Stomach (tissue), 9 donors: Measurements from ENCODE around the gene COLGALT1. TPM values are rescaled to one million over a fixed set of nuclear protein-coding genes. Genes with fewer than 3 reads are reported as not detected.

ENCODE experiments used
- DNase-seq, 2 donors: peaks; one replicate each; pipeline versions ENCODE4 v3.0.0 to v3.0.0-alpha.2; 2013 to 2019
- H3K27ac ChIP-seq, 5 donors: fragments of 200-600 bp in 4 of 5; sonication (generic) in 4 of 5; one replicate each; pipeline ENCODE4 v1.5.1; 2013 to 2019; ENCODE audit warnings: mild to moderate bottlenecking in 1 of 5, moderate library complexity in 1 of 5
- H3K27me3 ChIP-seq, 3 donors: fragments of 200-600 bp; sonication (generic); one replicate each; pipeline ENCODE4 v1.5.1; 2017 to 2019; ENCODE audit warnings: mixed run types in 1 of 3
- H3K36me3 ChIP-seq, 4 donors: fragments of 200-600 bp; sonication (generic); 1 replicate in 3 of 4; 2 replicates in 1 of 4; pipeline ENCODE4 v1.5.1; 2016 to 2019
- H3K4me1 ChIP-seq, 4 donors: fragments of 200-600 bp; sonication (generic); one replicate each; pipeline ENCODE4 v1.5.1; 2016 to 2019
- H3K4me3 ChIP-seq, 4 donors: fragments of 200-600 bp; sonication (generic) in 3 of 4; one replicate each; pipeline ENCODE4 v1.5.1; 2016 to 2019; ENCODE audit warnings: mild to moderate bottlenecking in 1 of 4
- H3K9me3 ChIP-seq, 4 donors: fragments of 200-600 bp; sonication (generic); one replicate each; pipeline ENCODE4 v1.5.1; 2016 to 2019
- EP300 ChIP-seq: sonication (generic); formaldehyde crosslinking; IDR thresholded peaks from one replicate; pipeline ENCODE4 v1.6.1; 2017; ENCODE audit warnings: antibody characterized with exemption
- POLR2A ChIP-seq, 4 donors: fragments of 450-650 bp; IDR thresholded peaks; one replicate each; pipeline ENCODE4 v1.6.1; 2016; ENCODE audit warnings: antibody characterized with exemption in 4 of 4, control low read depth in 2 of 4, mild to moderate bottlenecking in 1 of 4, moderate library complexity in 1 of 4
- POLR2AphosphoS5 ChIP-seq, 3 donors: sonication (generic); formaldehyde crosslinking; IDR thresholded peaks; one replicate each; pipeline ENCODE4 v1.6.1; 2016; ENCODE audit warnings: antibody characterized with exemption in 3 of 3
- WGBS, 5 donors: extraction: QIAGEN DNeasy Blood & Tissue Kit in 3 of 5; methylation state at CpG; one replicate each; pipeline versions ENCODE4 v1.1.5 to v1.1.7; 2013 to 2018; 5-methylcytosine and 5-hydroxymethylcytosine counted together
- intact Hi-C: fragments of 100-400 bp; cut with DNase I; formaldehyde crosslinking; loops from one replicate; pipeline ENCODE4 v1.15.1; 2023; ENCODE audit warnings: low total_unique reads
- polyA plus RNA-seq, 3 donors: library from polyadenylated mRNA; stranded (reverse); fragments of 200-250 nt; gene quantifications; one replicate each; pipeline ENCODE4 v1.2.3, GENCODE V29; 2013
- total RNA-seq, 5 donors: library from RNA; depleted of rRNA; stranded (reverse); fragments of >200 nt; gene quantifications; one replicate each; pipeline versions ENCODE4 v1.1.0 to v1.2.3, GENCODE V29; 2014 to 2016
- TF ChIP-seq, protein P1 (sequence below), 7 experiments: fragments of 450-650 bp in 4 of 7; fragments of 200-600 bp in 3 of 7; sonication (generic) in 3 of 7; IDR thresholded peaks; one replicate each; pipeline ENCODE4 v1.5.1; 2016 to 2019; ENCODE audit warnings: antibody characterized with exemption in 7 of 7, control low read depth in 2 of 7, mild to moderate bottlenecking in 1 of 7
- donor health status: healthy with polysubstance abuse.
- donor health status: Bipolar disorder and iron deficiency.
- donor health status: healthy.

The COLGALT1 gene
- total and polyA plus RNA-seq, 8 donors, result 15.1 to 273 (median 36.7) TPM

DNA sequence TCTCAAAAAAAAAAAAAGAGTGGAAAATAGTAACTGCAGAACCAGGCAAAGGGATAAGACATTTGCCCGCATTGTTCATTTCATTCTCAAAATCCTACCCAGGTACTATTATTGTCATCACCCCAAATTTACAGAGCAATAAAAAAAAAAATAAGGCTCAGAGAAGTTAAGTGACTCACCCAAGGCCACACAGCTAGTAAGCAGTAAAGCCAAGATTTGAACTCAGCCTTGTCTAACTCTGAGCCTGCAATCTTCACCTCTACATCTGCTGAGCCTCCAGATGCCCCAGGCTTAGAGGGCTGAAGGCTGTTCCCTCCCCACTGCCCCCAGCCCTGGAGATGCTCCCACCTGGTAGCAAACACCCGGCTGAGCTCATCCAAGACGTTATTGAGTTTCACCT lies 71.7 kb downstream of the COLGALT1 start:
- Histone ChIP-seq H3K4me3 (no peak overlapping the region), H3K27me3 (peaks cover 0 to 8% (median 0%) of the 10 kb centered on the region in 3 donors), H3K36me3 (no peaks in the 10 kb centered on the region), H3K9me3 (peaks cover 0 to 2% (median 2%) of the 10 kb centered on the region in 4 donors), H3K4me1 (no peaks in the 10 kb centered on the region), H3K27ac (no peak overlapping the region)
- TF ChIP-seq, protein P1, sequence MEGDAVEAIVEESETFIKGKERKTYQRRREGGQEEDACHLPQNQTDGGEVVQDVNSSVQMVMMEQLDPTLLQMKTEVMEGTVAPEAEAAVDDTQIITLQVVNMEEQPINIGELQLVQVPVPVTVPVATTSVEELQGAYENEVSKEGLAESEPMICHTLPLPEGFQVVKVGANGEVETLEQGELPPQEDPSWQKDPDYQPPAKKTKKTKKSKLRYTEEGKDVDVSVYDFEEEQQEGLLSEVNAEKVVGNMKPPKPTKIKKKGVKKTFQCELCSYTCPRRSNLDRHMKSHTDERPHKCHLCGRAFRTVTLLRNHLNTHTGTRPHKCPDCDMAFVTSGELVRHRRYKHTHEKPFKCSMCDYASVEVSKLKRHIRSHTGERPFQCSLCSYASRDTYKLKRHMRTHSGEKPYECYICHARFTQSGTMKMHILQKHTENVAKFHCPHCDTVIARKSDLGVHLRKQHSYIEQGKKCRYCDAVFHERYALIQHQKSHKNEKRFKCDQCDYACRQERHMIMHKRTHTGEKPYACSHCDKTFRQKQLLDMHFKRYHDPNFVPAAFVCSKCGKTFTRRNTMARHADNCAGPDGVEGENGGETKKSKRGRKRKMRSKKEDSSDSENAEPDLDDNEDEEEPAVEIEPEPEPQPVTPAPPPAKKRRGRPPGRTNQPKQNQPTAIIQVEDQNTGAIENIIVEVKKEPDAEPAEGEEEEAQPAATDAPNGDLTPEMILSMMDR (IDR thresholded peaks at IDR 0.05), result no peak
- no peak for TF ChIP-seq POLR2AphosphoS5 (IDR thresholded peaks at IDR 0.05)
- TF ChIP-seq POLR2A (IDR thresholded peaks at IDR 0.05), result no peak
- TF ChIP-seq EP300, result no peak
- intact Hi-C loops, result no loop called here
- no peak for DNase-seq
- WGBS, 5 donors, result 83 to 94% (median 89%) methylated on average over 3 of the region's 3 CpGs

DNA sequence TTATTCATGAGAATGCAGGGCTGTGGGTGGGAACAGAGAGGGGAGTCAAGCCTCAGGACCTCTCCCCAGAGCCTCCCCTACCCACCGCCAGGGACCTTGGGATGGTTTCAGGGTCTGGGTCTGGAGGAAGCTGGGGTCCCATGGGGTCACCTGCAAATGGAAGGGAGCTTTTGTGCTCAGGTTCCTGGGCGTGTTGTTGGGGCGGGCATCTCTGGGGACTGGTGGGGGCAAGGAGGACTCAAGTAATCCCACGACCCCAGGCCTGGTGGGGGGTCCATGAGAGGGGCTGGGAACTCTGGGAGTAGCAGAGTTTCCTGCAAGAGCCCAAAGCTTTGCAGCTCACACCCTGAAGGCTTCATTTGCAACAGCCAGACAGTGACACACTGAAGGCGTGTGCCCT lies 72.5 kb downstream of the COLGALT1 start:
- peaks cover 0 to 8% (median 0%) of the 10 kb centered on the region in 3 donors for H3K27me3 ChIP-seq
- no peaks in the 10 kb centered on the region for H3K36me3 ChIP-seq
- TF ChIP-seq, protein P1 (IDR thresholded peaks at IDR 0.05), result no peak
- TF ChIP-seq POLR2A (IDR thresholded peaks at IDR 0.05) (no peak), POLR2AphosphoS5 (IDR thresholded peaks at IDR 0.05) (no peak), EP300 (no peak)
- WGBS, 5 donors, result 63 to 71% (median 70%) methylated on average over 4 to 5 of the region's 5 CpGs
- H3K9me3 ChIP-seq, result no peaks in the 10 kb centered on the region
- DNase-seq, result no peak
- no peak overlapping the region for H3K4me3 ChIP-seq
- no peaks in the 10 kb centered on the region for H3K4me1 ChIP-seq
- no peak overlapping the region for H3K27ac ChIP-seq
- intact Hi-C loops, result no loop called here

DNA sequence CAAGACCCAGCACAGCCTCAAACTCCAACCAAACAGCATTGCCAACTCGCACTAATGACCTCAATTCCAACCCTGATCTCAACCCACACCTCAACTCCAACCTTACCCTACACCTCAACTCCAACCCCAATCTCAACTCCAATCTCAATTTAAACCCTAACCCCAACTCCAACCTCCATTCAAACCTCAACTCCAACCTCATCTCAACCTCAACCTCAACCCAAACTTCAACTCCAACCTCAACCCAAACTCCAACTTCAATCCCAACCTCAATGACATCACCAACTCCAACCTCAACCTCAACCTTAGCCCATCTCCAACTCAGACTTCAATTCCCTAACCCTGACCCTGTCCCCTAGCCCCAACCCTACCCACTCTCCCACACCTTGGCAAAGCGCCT lies 74.3 kb downstream of the COLGALT1 start:
- H3K9me3 ChIP-seq, result no peaks in the 10 kb centered on the region
- DNase-seq, result no peak
- no peak for TF ChIP-seq EP300
- H3K27ac ChIP-seq, result no peak overlapping the region
- no peak overlapping the region for H3K4me3 ChIP-seq
- H3K36me3 ChIP-seq, result no peaks in the 10 kb centered on the region
- H3K4me1 ChIP-seq, result no peaks in the 10 kb centered on the region
- 76 to 94% (median 85%) methylated on average over 2 of the region's 2 CpGs for WGBS, 5 donors
- intact Hi-C loops, result no loop called here
- H3K27me3 ChIP-seq, result peaks cover 0 to 14% (median 0%) of the 10 kb centered on the region in 3 donors

DNA sequence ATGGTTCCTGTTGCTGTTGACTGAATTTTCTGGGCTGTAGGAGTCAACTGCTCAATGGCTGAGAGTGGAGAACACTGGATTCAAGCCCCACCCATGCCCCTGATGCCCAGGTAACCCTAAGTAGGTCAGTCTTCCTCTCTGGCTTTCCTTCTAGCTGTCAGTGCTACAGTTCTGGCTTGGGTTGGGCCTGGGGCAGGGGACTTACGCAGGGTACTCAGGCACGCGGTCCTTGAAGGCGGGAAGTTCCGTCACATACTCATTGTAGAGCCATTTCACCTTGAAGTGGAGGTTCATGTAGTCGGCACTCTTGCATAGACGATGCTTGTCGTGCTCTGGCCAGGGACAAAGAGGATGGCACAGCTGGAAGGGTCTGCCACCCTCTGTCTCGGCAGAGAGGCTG lies 77.1 kb downstream of the COLGALT1 start:
- Histone ChIP-seq H3K27me3 (peaks cover 0 to 16% (median 0%) of the 10 kb centered on the region in 3 donors), H3K36me3 (no peaks in the 10 kb centered on the region), H3K4me3 (no peak overlapping the region), H3K4me1 (no peaks in the 10 kb centered on the region), H3K9me3 (no peaks in the 10 kb centered on the region), H3K27ac (no peak overlapping the region)
- intact Hi-C loops, result no loop called here
- no peak for DNase-seq
- TF ChIP-seq, protein P1 (IDR thresholded peaks at IDR 0.05), result no peak
- no peak for TF ChIP-seq POLR2A (IDR thresholded peaks at IDR 0.05)
- TF ChIP-seq EP300, result no peak
- TF ChIP-seq POLR2AphosphoS5 (IDR thresholded peaks at IDR 0.05), result no peak
- 88 to 94% (median 93%) methylated on average over 9 of the region's 9 CpGs for WGBS, 5 donors

Other genes starting within 250 kb of the COLGALT1 start
- gene MRPL34, start 249.8 kb upstream of the COLGALT1 start, total RNA-seq, result 100 to 1,000 TPM in 3 of 5 donors, 10 to 100 TPM in 1, 1 to 10 TPM in 1; 6.6 to 167 (median 142) TPM
- 100 to 1,000 TPM; 161 to 200 (median 192) TPM for gene MRPL34, start 249.8 kb upstream of the COLGALT1 start, polyA plus RNA-seq
- 10 to 100 TPM in 4 of 5 donors, 1 to 10 TPM in 1; 2.2 to 56.0 (median 21.4) TPM for gene DDA1, start 246.1 kb upstream of the COLGALT1 start, total RNA-seq
- 10 to 100 TPM; 30.8 to 63.7 (median 48.1) TPM for gene DDA1, start 246.1 kb upstream of the COLGALT1 start, polyA plus RNA-seq
- 10 to 100 TPM in 4 of 5 donors, 1 to 10 TPM in 1; 2.9 to 37.9 (median 23.0) TPM for gene ANO8, start 220.8 kb upstream of the COLGALT1 start, total RNA-seq
- gene ANO8, start 220.8 kb upstream of the COLGALT1 start, polyA plus RNA-seq, result 1 to 10 TPM; 1.1 to 5.1 (median 3.6) TPM
- 10 to 100 TPM; 17.1 to 93.9 (median 68.7) TPM for gene GTPBP3, start 218.1 kb upstream of the COLGALT1 start, total RNA-seq
- 10 to 100 TPM; 11.2 to 11.8 (median 11.4) TPM for gene GTPBP3, start 218.1 kb upstream of the COLGALT1 start, polyA plus RNA-seq
- 10 to 100 TPM in 4 of 5 donors, 1 to 10 TPM in 1; 5.8 to 62.2 (median 25.0) TPM for gene PLVAP, start 178.3 kb upstream of the COLGALT1 start, total RNA-seq
- gene PLVAP, start 178.3 kb upstream of the COLGALT1 start, polyA plus RNA-seq, result 10 to 100 TPM; 34.5 to 95.1 (median 48.6) TPM
- not detected for gene CCDC194, start 161.5 kb upstream of the COLGALT1 start, total RNA-seq
- not detected for gene CCDC194, start 161.5 kb upstream of the COLGALT1 start, polyA plus RNA-seq
- 100 to 1,000 TPM in 2 of 5 donors, 10 to 100 TPM in 2, 1 to 10 TPM in 1; 6.4 to 182 (median 38.4) TPM for gene BST2, start 150.0 kb upstream of the COLGALT1 start, total RNA-seq
- gene BST2, start 150.0 kb upstream of the COLGALT1 start, polyA plus RNA-seq, result 10 to 100 TPM; 34.4 to 68.0 (median 59.1) TPM
- gene MVB12A, start 135.6 kb upstream of the COLGALT1 start, total RNA-seq, result 10 to 100 TPM in 4 of 5 donors, 1 to 10 TPM in 1; 9.9 to 76.3 (median 44.0) TPM
- 10 to 100 TPM; 63.7 to 67.0 (median 66.0) TPM for gene MVB12A, start 135.6 kb upstream of the COLGALT1 start, polyA plus RNA-seq
- not detected for gene TMEM221, start 107.0 kb upstream of the COLGALT1 start, total RNA-seq
- under 1 TPM in 1 of 3 donors, not detected in 2; 0.20 TPM for gene TMEM221, start 107.0 kb upstream of the COLGALT1 start, polyA plus RNA-seq
- gene NXNL1, start 94.7 kb upstream of the COLGALT1 start, total RNA-seq, result under 1 TPM in 1 of 5 donors, not detected in 4; 0.92 TPM
- not detected for gene NXNL1, start 94.7 kb upstream of the COLGALT1 start, polyA plus RNA-seq
- 100 to 1,000 TPM in 1 of 5 donors, 10 to 100 TPM in 3, 1 to 10 TPM in 1; 5.5 to 116 (median 43.8) TPM for gene SLC27A1, start 85.1 kb upstream of the COLGALT1 start, total RNA-seq
- 10 to 100 TPM in 1 of 3 donors, 1 to 10 TPM in 2; 4.0 to 12.7 (median 9.0) TPM for gene SLC27A1, start 85.1 kb upstream of the COLGALT1 start, polyA plus RNA-seq
- gene PGLS, start 44.0 kb upstream of the COLGALT1 start, total RNA-seq, result 100 to 1,000 TPM in 1 of 5 donors, 10 to 100 TPM in 3, 1 to 10 TPM in 1; 2.9 to 258 (median 32.9) TPM
- gene PGLS, start 44.0 kb upstream of the COLGALT1 start, polyA plus RNA-seq, result 100 to 1,000 TPM in 2 of 3 donors, 10 to 100 TPM in 1; 85.0 to 120 (median 114) TPM
- 1 to 10 TPM in 1 of 5 donors, under 1 TPM in 3, not detected in 1; under 0.01 to 2.2 (median 0.44) TPM for gene UNC13A, start 132.7 kb downstream of the COLGALT1 start, total RNA-seq
- under 1 TPM; 0.08 to 0.31 (median 0.15) TPM for gene UNC13A, start 132.7 kb downstream of the COLGALT1 start, polyA plus RNA-seq
- 100 to 1,000 TPM in 1 of 5 donors, 10 to 100 TPM in 3, 1 to 10 TPM in 1; 8.3 to 193 (median 67.1) TPM for gene MAP1S, start 163.8 kb downstream of the COLGALT1 start, total RNA-seq
- gene MAP1S, start 163.8 kb downstream of the COLGALT1 start, polyA plus RNA-seq, result 10 to 100 TPM; 14.9 to 25.2 (median 25.0) TPM
- 1 to 10 TPM in 3 of 5 donors, under 1 TPM in 1, not detected in 1; 0.55 to 9.3 (median 2.0) TPM for gene FCHO1, start 195.8 kb downstream of the COLGALT1 start, total RNA-seq
- under 1 TPM; 0.53 to 0.92 (median 0.75) TPM for gene FCHO1, start 195.8 kb downstream of the COLGALT1 start, polyA plus RNA-seq
- 100 to 1,000 TPM in 1 of 5 donors, 10 to 100 TPM in 4; 11.9 to 117 (median 25.7) TPM for gene B3GNT3, start 239.5 kb downstream of the COLGALT1 start, total RNA-seq
- gene B3GNT3, start 239.5 kb downstream of the COLGALT1 start, polyA plus RNA-seq, result 10 to 100 TPM; 11.3 to 39.3 (median 11.3) TPM